Choroid plexus epithelial cell (primary cell): ENCODE results near the gene EIF3A.

Experiments used
- DNase-seq: peaks from one replicate; pipeline ENCODE4 v3.0.0-alpha.2; 2010; ENCODE audit warnings: low read depth
- H3K4me3 ChIP-seq: 2 replicates; pipeline ENCODE4 v1.5.1; 2011; ENCODE audit warnings: low read depth, mild to moderate bottlenecking, control low read depth, low read length, moderate library complexity
- CTCF ChIP-seq: conservative IDR thresholded peaks from 2 replicates; pipeline ENCODE4 v1.5.1; 2011; ENCODE audit warnings: low read depth, mild to moderate bottlenecking, control low read depth, inconsistent platforms, low read length, moderate library complexity

Gene EIF3A

GRCh38 chr10:119105155-119105554 lies 24.5 kb upstream of the EIF3A start:
- no peak for TF ChIP-seq CTCF
- H3K4me3 ChIP-seq, result peak overlapping the region; percentile 81
- no peak for DNase-seq

- no peak for TF ChIP-seq CTCF
- peak; percentile 34 for DNase-seq
- H3K4me3 ChIP-seq, result peak overlapping the region; percentile 81
Observed at GRCh38 chr10:119104654-119105015, 24.0 kb upstream of the EIF3A start.

GRCh38 chr10:119103903-119104653 lies 23.5 kb upstream of the EIF3A start, which contains the start of gene DENND10:
TSS of gene DENND10 (plus strand) at chr10:119104113. CDS start at chr10:119104143, 30 bp downstream.
- peak within 1 kb of the TSS; percentile 81 for H3K4me3 ChIP-seq
- no peak for TF ChIP-seq CTCF
- peak; percentile 87 for DNase-seq

GRCh38 chr10:119103241-119103902 lies 22.8 kb upstream of the EIF3A start:
- TF ChIP-seq CTCF, result no peak
- DNase-seq, result no peak
- H3K4me3 ChIP-seq, result peak overlapping the region; percentile 32

- TF ChIP-seq CTCF, result no peak
- H3K4me3 ChIP-seq, result no peak overlapping the region
Observed at GRCh38 chr10:119101366-119102098, 20.9 kb upstream of the EIF3A start.

GRCh38 chr10:119100434-119101238 lies 20.0 kb upstream of the EIF3A start:
- DNase-seq, result no peak
- no peak overlapping the region for H3K4me3 ChIP-seq
- TF ChIP-seq CTCF, result no peak

More at GRCh38 chr10:119101366-119102098, 20.9 kb upstream of the EIF3A start:
- DNase-seq, result no peak
